ENCODE data around the gene ACTG2. TPM values are rescaled to one million over a fixed set of nuclear protein-coding genes. Genes with fewer than 3 reads are reported as not detected.

Gene ACTG2
- total RNA-seq: 2.2 and 4.1 TPM in 2 replicates

GRCh38 chr2:73892631-73893329, at the start of gene ACTG2:
Gene ACTG2, plus strand, starts transcription at chr2:73893008. Its CDS starts 8,304 bp downstream, at chr2:73901312.

GRCh38 chr2:73926493-73927327, 33.9 kb downstream of the ACTG2 start, which contains the start of gene DGUOK:
Gene DGUOK, plus strand, starts transcription at chr2:73926880. Its CDS starts 31 bp downstream, at chr2:73926911.

Other genes with a start within 250 kb of the ACTG2 start
- 8.1 and 41.6 TPM in 2 replicates for gene TPRKB, start 155.7 kb upstream of the ACTG2 start, total RNA-seq
- gene DUSP11, start 112.9 kb upstream of the ACTG2 start, total RNA-seq: 34.7 and 39.0 TPM in 2 replicates
- not detected in 2 replicates for gene C2orf78, start 108.8 kb upstream of the ACTG2 start, total RNA-seq
- 24.1 and 28.1 TPM in 2 replicates for gene STAMBP, start 64.0 kb upstream of the ACTG2 start, total RNA-seq
- gene DGUOK, start 33.9 kb downstream of the ACTG2 start, total RNA-seq: 56.6 and 66.2 TPM in 2 replicates
- gene TET3, start 91.9 kb downstream of the ACTG2 start, total RNA-seq: 3.1 and 4.1 TPM in 2 replicates

All from smooth muscle cell of trachea (primary cell).